Measurements from ENCODE around the gene TSPAN15.

Gene TSPAN15

DNA sequence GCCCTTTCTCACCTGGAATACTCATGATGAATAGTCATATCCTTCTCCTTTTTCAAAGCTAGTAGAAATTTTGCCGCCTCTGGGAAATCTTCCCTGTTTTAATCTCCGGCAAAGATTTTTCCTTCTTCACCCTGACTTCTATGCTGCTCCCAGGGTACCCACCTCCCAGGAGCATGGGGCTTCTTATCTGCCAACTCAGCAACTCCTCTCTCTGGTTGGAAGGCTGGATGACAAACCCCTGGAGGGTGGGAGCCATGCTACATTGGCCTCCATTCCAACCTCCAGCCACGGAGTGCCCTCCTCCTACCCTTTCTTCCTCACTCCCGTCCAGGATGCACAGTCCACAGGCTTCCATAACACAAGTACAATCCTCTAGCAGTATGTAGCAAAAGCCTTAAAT, 102.1 kb downstream of the TSPAN15 start:
- DNase-seq (ENCODE audit: low spot score) = no peak

DNA sequence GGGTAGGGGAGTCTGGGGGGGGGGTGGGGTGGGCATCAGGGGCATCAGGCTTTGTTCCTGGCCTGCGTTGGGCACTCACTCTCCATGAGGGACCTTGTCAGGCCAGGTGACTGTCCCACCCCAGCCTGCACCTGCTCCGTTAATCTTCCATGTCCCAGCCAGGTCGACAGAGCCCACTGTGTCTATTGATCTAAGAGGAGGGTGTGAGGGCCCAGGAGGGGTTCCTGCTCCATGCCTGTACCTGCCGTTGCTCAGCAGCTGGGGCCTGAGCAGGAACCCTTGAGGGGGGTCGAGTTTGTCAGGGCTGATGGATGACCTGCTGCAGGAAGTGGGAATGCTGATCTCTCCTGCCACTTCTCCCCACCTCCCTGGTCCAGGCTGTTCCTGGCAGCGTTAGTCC, 103.3 kb downstream of the TSPAN15 start:
- DNase-seq (ENCODE audit: low spot score) = no peak
